NOMO-1 treated with DMSO at 0.1 percent for 48 hours (cell line): ENCODE measurements around the gene ADAMTS6.
"Not testable (repeated sequence)": the region's sequence is repeated elsewhere in the genome, so short reads cannot be mapped to it uniquely, and the experiment has no call there.

ENCODE experiments used
- DNase-seq: peaks from one replicate; lab custom pipeline; 2025; ENCODE audit not compliant: unreplicated experiment; lab: John Stamatoyannopoulos, UW

ADAMTS6 gene

GRCh38 chr5:65382582-65382981, 99.1 kb downstream of the ADAMTS6 start:
- DNase-seq = no peak

- DNase-seq = not testable (repeated sequence)
Measured at GRCh38 chr5:65370505-65370904, 111.2 kb downstream of the ADAMTS6 start.

GRCh38 chr5:65366655-65367054, 115.1 kb downstream of the ADAMTS6 start:
- no peak for DNase-seq

- DNase-seq = no peak
Measured at GRCh38 chr5:65364907-65365306, 116.8 kb downstream of the ADAMTS6 start.

- DNase-seq = no peak
Measured at GRCh38 chr5:65363499-65363898, 118.2 kb downstream of the ADAMTS6 start.

GRCh38 chr5:65359981-65360380, 121.7 kb downstream of the ADAMTS6 start:
- DNase-seq = no peak

GRCh38 chr5:65359569-65359968, 122.2 kb downstream of the ADAMTS6 start:
- DNase-seq = no peak

GRCh38 chr5:65356274-65356673, 125.4 kb downstream of the ADAMTS6 start:
- no peak for DNase-seq

- no peak for DNase-seq
Measured at GRCh38 chr5:65355301-65355700, 126.4 kb downstream of the ADAMTS6 start.

- DNase-seq = no peak
Measured at GRCh38 chr5:65341835-65342234, 139.9 kb downstream of the ADAMTS6 start.

GRCh38 chr5:65338606-65339151, 143.0 kb downstream of the ADAMTS6 start:
- no peak for DNase-seq

- no peak for DNase-seq
Measured at GRCh38 chr5:65334077-65334476, 147.6 kb downstream of the ADAMTS6 start.

- no peak for DNase-seq
Measured at GRCh38 chr5:65332591-65332990, 149.1 kb downstream of the ADAMTS6 start.

GRCh38 chr5:65329266-65329665, 152.5 kb downstream of the ADAMTS6 start:
- no peak for DNase-seq

GRCh38 chr5:65327582-65327981, 154.1 kb downstream of the ADAMTS6 start:
- no peak for DNase-seq

- DNase-seq = no peak
Measured at GRCh38 chr5:65326922-65327321, 154.8 kb downstream of the ADAMTS6 start.

- no peak for DNase-seq
Measured at GRCh38 chr5:65324226-65324625, 157.5 kb downstream of the ADAMTS6 start.

- not testable (repeated sequence) for DNase-seq
Measured at GRCh38 chr5:65320704-65321103, 161.0 kb downstream of the ADAMTS6 start.

GRCh38 chr5:65320250-65320649, 161.5 kb downstream of the ADAMTS6 start:
- DNase-seq = no peak

- DNase-seq = no peak
Measured at GRCh38 chr5:65307931-65308330, 173.8 kb downstream of the ADAMTS6 start.

GRCh38 chr5:65307088-65307487, 174.6 kb downstream of the ADAMTS6 start:
- no peak for DNase-seq

- no peak for DNase-seq
Measured at GRCh38 chr5:65305913-65306312, 175.8 kb downstream of the ADAMTS6 start.

- DNase-seq = no peak
Measured at GRCh38 chr5:65299861-65300260, 181.9 kb downstream of the ADAMTS6 start.

GRCh38 chr5:65296067-65296466, 185.7 kb downstream of the ADAMTS6 start:
- no peak for DNase-seq
